ENCODE results near the gene TLK2.

The TLK2 gene

GRCh38 chr17:62658136-62658920 is 179.7 kb downstream of the TLK2 start:
- DNase-seq = no peak

GRCh38 chr17:62660629-62661118 is 182.0 kb downstream of the TLK2 start:
- no peak for DNase-seq

GRCh38 chr17:62661337-62661736 is 182.7 kb downstream of the TLK2 start:
- DNase-seq = no peak

GRCh38 chr17:62662855-62663254 is 184.2 kb downstream of the TLK2 start:
- DNase-seq = no peak

Measured in NCI-H510A (cell line).